GM19023 (cell line): ENCODE measurements around the gene ANXA6.

Source experiments
- ATAC-seq: cut with Tn5 transposase; IDR thresholded peaks from one replicate; pipeline ENCODE4 v1.9.1; 2021; ENCODE audit warnings: mild to moderate bottlenecking, moderate library complexity; ENCODE audit not compliant: unreplicated experiment

Gene ANXA6

GRCh38 chr5:151154931-151155774, 2.4 kb downstream of the ANXA6 start:
- ATAC-seq: peak; percentile 24

GRCh38 chr5:151153766-151154272, 3.8 kb downstream of the ANXA6 start:
- ATAC-seq: no peak

GRCh38 chr5:151153300-151153699, 4.3 kb downstream of the ANXA6 start:
- no peak for ATAC-seq

- ATAC-seq: peak; percentile 32
Observed at GRCh38 chr5:151151793-151152192, 5.8 kb downstream of the ANXA6 start.

GRCh38 chr5:151151263-151151660, 6.3 kb downstream of the ANXA6 start:
- ATAC-seq: no peak

GRCh38 chr5:151150471-151151262, 6.9 kb downstream of the ANXA6 start:
- peak; percentile 45 for ATAC-seq

- ATAC-seq: no peak
Observed at GRCh38 chr5:151148583-151148982, 9.0 kb downstream of the ANXA6 start.

- ATAC-seq: no peak
Observed at GRCh38 chr5:151147033-151147432, 10.5 kb downstream of the ANXA6 start.

- no peak for ATAC-seq
Observed at GRCh38 chr5:151146061-151146460, 11.5 kb downstream of the ANXA6 start.

GRCh38 chr5:151144922-151145321, 12.7 kb downstream of the ANXA6 start:
- no peak for ATAC-seq

- ATAC-seq: no peak
Observed at GRCh38 chr5:151144275-151144674, 13.3 kb downstream of the ANXA6 start.

GRCh38 chr5:151143645-151144044, 13.9 kb downstream of the ANXA6 start:
- ATAC-seq: no peak

GRCh38 chr5:151142933-151143332, 14.6 kb downstream of the ANXA6 start:
- no peak for ATAC-seq

- ATAC-seq: peak; percentile 89
Observed at GRCh38 chr5:151141535-151141934, 16.0 kb downstream of the ANXA6 start.

GRCh38 chr5:151140686-151141459, 16.7 kb downstream of the ANXA6 start:
- no peak for ATAC-seq

- no peak for ATAC-seq
Observed at GRCh38 chr5:151139646-151140045, 17.9 kb downstream of the ANXA6 start.

GRCh38 chr5:151139015-151139414, 18.6 kb downstream of the ANXA6 start:
- ATAC-seq: no peak

- ATAC-seq: no peak
Observed at GRCh38 chr5:151138114-151138513, 19.5 kb downstream of the ANXA6 start.

- ATAC-seq: no peak
Observed at GRCh38 chr5:151137067-151137825, 20.3 kb downstream of the ANXA6 start.

GRCh38 chr5:151134228-151134627, 23.4 kb downstream of the ANXA6 start:
- ATAC-seq: peak; percentile 75
